Cardiac muscle cell (in vitro differentiated cells and primary cell): ENCODE results near the gene HDAC11. TPM values are rescaled to one million over a fixed set of nuclear protein-coding genes. Genes with fewer than 3 reads are reported as not detected.

Experiments used
- DNase-seq, 2 donors: peaks; one replicate each; pipeline versions ENCODE4 v3.0.0 to v3.0.0-alpha.2; 2010 to 2017; ENCODE audit warnings: low read depth in 1 of 2, low spot score in 1 of 2
- H3K27ac ChIP-seq: fragments of 200-600 bp; sonication (generic); 2 replicates; pipeline ENCODE4 v1.5.1; 2016
- H3K27me3 ChIP-seq: fragments of 200-600 bp; sonication (generic); 2 replicates; pipeline ENCODE4 v1.6.0; 2016; ENCODE audit warnings: control low read depth
- H3K36me3 ChIP-seq: fragments of 200-600 bp; sonication (generic); 2 replicates; pipeline ENCODE4 v1.5.1; 2016; ENCODE audit warnings: control low read depth
- H3K4me1 ChIP-seq: fragments of 200-600 bp; sonication (generic); 2 replicates; pipeline ENCODE4 v1.8.1; 2017; ENCODE audit warnings: low read depth, mild to moderate bottlenecking, mixed run types
- H3K4me3 ChIP-seq: fragments of 200-600 bp; sonication (generic); 2 replicates; pipeline ENCODE4 v1.5.1; 2016; ENCODE audit warnings: mild to moderate bottlenecking
- H3K9me3 ChIP-seq: fragments of 200-600 bp; sonication (generic); 2 replicates; pipeline ENCODE4 v1.5.1; 2017; ENCODE audit warnings: low read depth, mild to moderate bottlenecking, control low read depth
- polyA plus RNA-seq: library from polyadenylated mRNA; unstranded; fragments of >200 nt; fragmentation: Nextera tagmentation; extraction: Ambion mirVana; gene quantifications from 2 replicates; pipeline ENCODE4 v1.2.1, GENCODE V29; 2016
- total RNA-seq: library from RNA; depleted of rRNA; stranded (reverse); fragments of >200 nt; gene quantifications from 2 replicates; pipeline ENCODE4 v1.2.3, GENCODE V29; 2016
- TF ChIP-seq, protein P1 (sequence below): IDR thresholded peaks from 2 replicates; pipeline ENCODE4 v1.5.1; 2012; ENCODE audit warnings: low read depth, mild to moderate bottlenecking, low read length

The HDAC11 gene
- total and polyA plus RNA-seq, 2 experiments from 2014 or later, result 27.1 to 35.7 TPM

- Histone ChIP-seq H3K4me3 (no peak overlapping the region), H3K27me3 (no peaks in the 10 kb centered on the region), H3K27ac (no peak overlapping the region), H3K36me3 (no peaks in the 10 kb centered on the region), H3K4me1 (peaks cover 4% of the 10 kb centered on the region), H3K9me3 (no peaks in the 10 kb centered on the region)
- TF ChIP-seq, protein P1, sequence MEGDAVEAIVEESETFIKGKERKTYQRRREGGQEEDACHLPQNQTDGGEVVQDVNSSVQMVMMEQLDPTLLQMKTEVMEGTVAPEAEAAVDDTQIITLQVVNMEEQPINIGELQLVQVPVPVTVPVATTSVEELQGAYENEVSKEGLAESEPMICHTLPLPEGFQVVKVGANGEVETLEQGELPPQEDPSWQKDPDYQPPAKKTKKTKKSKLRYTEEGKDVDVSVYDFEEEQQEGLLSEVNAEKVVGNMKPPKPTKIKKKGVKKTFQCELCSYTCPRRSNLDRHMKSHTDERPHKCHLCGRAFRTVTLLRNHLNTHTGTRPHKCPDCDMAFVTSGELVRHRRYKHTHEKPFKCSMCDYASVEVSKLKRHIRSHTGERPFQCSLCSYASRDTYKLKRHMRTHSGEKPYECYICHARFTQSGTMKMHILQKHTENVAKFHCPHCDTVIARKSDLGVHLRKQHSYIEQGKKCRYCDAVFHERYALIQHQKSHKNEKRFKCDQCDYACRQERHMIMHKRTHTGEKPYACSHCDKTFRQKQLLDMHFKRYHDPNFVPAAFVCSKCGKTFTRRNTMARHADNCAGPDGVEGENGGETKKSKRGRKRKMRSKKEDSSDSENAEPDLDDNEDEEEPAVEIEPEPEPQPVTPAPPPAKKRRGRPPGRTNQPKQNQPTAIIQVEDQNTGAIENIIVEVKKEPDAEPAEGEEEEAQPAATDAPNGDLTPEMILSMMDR, result no peak
- no peak for DNase-seq
Observed at GRCh38 chr3:13509816-13510192, 29.7 kb downstream of the HDAC11 start.

DNA sequence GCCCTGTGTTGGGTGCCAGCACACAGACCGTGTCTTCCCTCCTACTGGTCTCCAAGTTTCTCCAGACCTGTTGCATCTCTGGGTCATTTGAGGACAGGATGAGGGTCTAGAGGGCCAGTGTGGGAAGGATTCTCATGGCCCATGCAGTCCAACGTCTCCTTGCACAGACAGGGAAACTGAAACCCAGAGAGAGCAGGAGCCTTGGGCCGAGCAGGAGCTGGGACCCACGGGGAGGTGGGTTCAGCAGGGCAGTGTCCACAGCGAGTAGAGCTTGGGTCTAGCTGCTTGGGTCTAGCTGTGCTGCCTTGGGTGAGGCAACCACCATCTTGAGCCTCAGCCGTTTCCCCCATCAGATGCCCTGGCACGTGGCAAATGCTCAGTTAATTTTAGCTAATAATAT, 32.3 kb downstream of the HDAC11 start:
- DNase-seq, result no peak
- Histone ChIP-seq H3K27me3 (no peaks in the 10 kb centered on the region), H3K4me1 (peaks cover 4% of the 10 kb centered on the region), H3K27ac (no peak overlapping the region), H3K4me3 (no peak overlapping the region), H3K9me3 (no peaks in the 10 kb centered on the region), H3K36me3 (no peaks in the 10 kb centered on the region)
- TF ChIP-seq, protein P1, result no peak

DNA sequence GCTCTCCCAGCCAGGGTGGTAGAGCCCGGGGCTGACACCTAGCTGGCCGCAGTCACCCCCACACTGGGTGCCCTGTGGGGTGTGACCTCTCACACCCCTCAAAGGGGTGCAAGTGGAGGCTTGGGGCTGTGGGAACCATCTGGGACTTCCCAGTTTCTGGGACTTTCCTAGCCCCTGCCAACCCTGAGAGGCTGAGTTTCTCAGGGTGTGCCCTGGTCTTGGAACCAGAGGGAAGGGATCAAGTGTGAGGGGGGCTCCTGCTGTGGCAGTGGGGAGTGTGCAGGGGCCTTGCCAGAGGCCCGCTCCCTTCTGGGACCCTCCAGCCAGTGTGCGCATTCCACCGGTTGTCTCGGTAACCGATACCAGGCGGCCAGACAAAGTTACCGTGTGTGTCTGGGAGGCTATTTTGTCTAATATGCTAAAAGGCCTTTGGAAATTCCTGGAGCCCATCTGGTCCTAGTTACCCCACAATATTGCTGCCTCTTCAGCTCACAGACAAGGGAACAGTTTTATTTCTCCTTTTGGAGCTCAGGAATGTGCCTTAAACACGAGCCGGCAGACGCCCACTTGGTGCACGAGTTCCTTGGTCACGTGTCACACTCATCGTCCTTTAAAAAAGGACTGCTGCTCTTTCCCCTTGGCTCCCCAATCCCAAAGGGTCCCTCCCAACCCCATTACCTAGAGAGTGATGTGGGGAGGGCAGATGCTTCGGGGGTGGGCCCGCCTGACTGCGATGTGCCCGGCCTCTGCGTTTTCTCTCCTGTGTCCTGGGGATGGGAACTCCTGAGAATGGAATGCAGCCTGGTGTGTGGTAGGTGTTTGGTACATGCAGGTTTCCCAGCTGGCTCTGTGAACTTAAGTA, 33.2 kb downstream of the HDAC11 start:
- no peaks in the 10 kb centered on the region for H3K27me3 ChIP-seq
- DNase-seq, result peak; percentile 18 to 23
- no peak overlapping the region for H3K27ac ChIP-seq

DNA sequence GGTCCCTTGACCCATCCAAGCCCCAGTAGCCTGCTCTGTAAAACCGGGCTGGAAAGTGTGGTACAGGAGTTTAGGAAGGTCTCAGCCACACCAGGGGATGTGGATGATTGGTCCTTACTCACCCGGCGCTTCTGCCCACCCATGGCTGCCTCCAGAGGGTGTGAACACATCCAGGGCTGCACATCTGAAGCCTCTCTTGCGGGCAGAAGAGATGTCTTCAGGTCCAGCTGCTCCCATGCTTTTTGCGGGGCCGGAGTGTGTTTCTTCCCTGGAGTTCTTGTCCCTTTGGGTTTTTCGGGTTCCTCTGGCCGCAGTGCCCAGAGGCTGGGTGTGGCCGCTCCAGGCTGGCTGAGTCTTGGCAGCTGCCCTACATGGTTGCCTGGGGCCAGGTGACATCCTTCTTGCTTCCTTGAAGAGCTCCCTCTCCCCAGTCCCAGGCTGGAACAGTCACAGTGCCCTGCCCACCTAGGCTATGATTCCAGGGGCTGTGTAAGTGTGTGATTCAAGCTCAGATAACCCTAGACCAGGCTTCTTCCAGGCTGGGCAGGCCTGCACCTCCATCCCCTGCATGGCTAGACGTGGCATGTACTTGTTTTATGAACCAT, 33.9 kb downstream of the HDAC11 start:
- H3K27ac ChIP-seq, result no peak overlapping the region
- no peaks in the 10 kb centered on the region for H3K36me3 ChIP-seq
- no peak overlapping the region for H3K4me3 ChIP-seq
- TF ChIP-seq, protein P1, result no peak
- no peaks in the 10 kb centered on the region for H3K9me3 ChIP-seq
- no peak for DNase-seq
- H3K27me3 ChIP-seq, result no peaks in the 10 kb centered on the region
- H3K4me1 ChIP-seq, result no peaks in the 10 kb centered on the region

More for the DNA sequence above, 33.2 kb downstream of the HDAC11 start:
- Histone ChIP-seq H3K9me3 (no peaks in the 10 kb centered on the region), H3K4me3 (no peak overlapping the region), H3K36me3 (no peaks in the 10 kb centered on the region), H3K4me1 (no peaks in the 10 kb centered on the region)
- TF ChIP-seq, protein P1, result no peak

GRCh38 chr3:13514639-13515435, 34.7 kb downstream of the HDAC11 start:
- TF ChIP-seq, protein P1, result no peak

More at GRCh38 chr3:13514639-13515435, 34.7 kb downstream of the HDAC11 start:
- Histone ChIP-seq H3K36me3 (no peaks in the 10 kb centered on the region), H3K4me3 (no peak overlapping the region), H3K4me1 (no peaks in the 10 kb centered on the region), H3K27ac (no peak overlapping the region), H3K9me3 (no peaks in the 10 kb centered on the region), H3K27me3 (no peaks in the 10 kb centered on the region)
- DNase-seq, result no peak
